GM12878 (cell line): Measurements from ENCODE around the gene DNAJC2. TPM values are rescaled to one million over a fixed set of nuclear protein-coding genes. Genes with fewer than 3 reads are reported as not detected.

Experiments used
- ASH2L ChIP-seq: fragments of 300-600, 200-600 bp; sonication (generic); IDR thresholded peaks from 2 replicates; pipeline ENCODE4 v1.6.1; 2017; ENCODE audit warnings: low read depth, mild to moderate bottlenecking, borderline replicate concordance
- BMI1 ChIP-seq: fragments of 450-650 bp; IDR thresholded peaks from 2 replicates; pipeline ENCODE4 v1.6.1; 2016; ENCODE audit warnings: mild to moderate bottlenecking, moderate library complexity, borderline replicate concordance
- CBFB ChIP-seq: IDR thresholded peaks from 2 replicates; pipeline ENCODE4 v1.6.1; 2016; ENCODE audit warnings: antibody characterized with exemption, low read depth
- GATAD2B ChIP-seq: fragments of 450-650 bp; conservative IDR thresholded peaks from 2 replicates; pipeline ENCODE4 v1.6.1; 2017; ENCODE audit warnings: low read depth, mild to moderate bottlenecking, moderate library complexity
- HCFC1 ChIP-seq: fragments of 150-350 bp; IDR thresholded peaks from 2 replicates; pipeline ENCODE4 v1.6.1; 2014; ENCODE audit warnings: low read length
- HDAC6 ChIP-seq: fragments of 200-600 bp; sonication (generic); IDR thresholded peaks from one replicate; pipeline ENCODE4 v1.8.0; 2017; ENCODE audit warnings: antibody characterized with exemption; ENCODE audit not compliant: unreplicated experiment
- KAT2A ChIP-seq: conservative IDR thresholded peaks from 2 replicates; pipeline ENCODE4 v1.6.1; 2011; ENCODE audit warnings: low read depth, low read length; ENCODE audit not compliant: control insufficient read depth
- MEF2B ChIP-seq: fragments of 450-650 bp; IDR thresholded peaks from 2 replicates; pipeline ENCODE4 v1.6.1; 2018; ENCODE audit warnings: mild to moderate bottlenecking, moderate library complexity; ENCODE audit not compliant: partially characterized antibody, poor library complexity, severe bottlenecking
- MTA3 ChIP-seq: IDR thresholded peaks from 2 replicates; pipeline ENCODE4 v1.6.1; 2012; ENCODE audit warnings: low read length, inconsistent platforms, borderline replicate concordance
- MYC ChIP-seq: IDR thresholded peaks from 2 replicates; pipeline ENCODE4 v1.6.1; 2011; ENCODE audit warnings: mild to moderate bottlenecking, low read length, moderate library complexity, inconsistent platforms; ENCODE audit not compliant: insufficient read depth, insufficient replicate concordance, insufficient read length, severe bottlenecking
- PAX8 ChIP-seq: fragments of 450-650 bp; IDR thresholded peaks from 2 replicates; pipeline ENCODE4 v1.6.1; 2017; ENCODE audit warnings: mild to moderate bottlenecking, moderate library complexity
- POU2F2 ChIP-seq: IDR thresholded peaks from 3 replicates; pipeline ENCODE4 v1.6.1; 2011; ENCODE audit warnings: low read depth, mild to moderate bottlenecking, low read length, borderline replicate concordance
- SMARCA5 ChIP-seq: fragments of 450-650 bp; IDR thresholded peaks from 2 replicates; pipeline ENCODE4 v1.6.1; 2017; ENCODE audit warnings: mild to moderate bottlenecking
- SUPT20H ChIP-seq: IDR thresholded peaks from 2 replicates; pipeline ENCODE4 v1.6.1; 2011; ENCODE audit warnings: low read depth, mild to moderate bottlenecking, low read length, moderate library complexity, borderline replicate concordance; ENCODE audit not compliant: control insufficient read depth
- TAF1 ChIP-seq: IDR thresholded peaks from 2 replicates; pipeline ENCODE4 v1.6.1; 2011; ENCODE audit warnings: mild to moderate bottlenecking, low read depth, low read length, borderline replicate concordance
- TARDBP ChIP-seq: IDR thresholded peaks from 2 replicates; pipeline ENCODE4 v1.6.1; 2016; ENCODE audit warnings: borderline replicate concordance
- TCF12 ChIP-seq: IDR thresholded peaks from 2 replicates; pipeline ENCODE4 v1.6.1; 2011; ENCODE audit warnings: low read depth, mild to moderate bottlenecking, low read length
- YY1 ChIP-seq: IDR thresholded peaks from 2 replicates; pipeline ENCODE4 v1.6.1; 2011; ENCODE audit warnings: low read depth, mild to moderate bottlenecking, low read length
- polyA plus RNA-seq, 11 experiments: library from polyadenylated mRNA; depleted of rRNA in 4 of 11; unstranded in 6 of 11; stranded (reverse) in 5 of 11; fragments of >200 nt; fragmentation: Nextera tagmentation in 4 of 11; fragmentation: Illumina TruSeq in 1 of 11; extraction: Ambion mirVana in 4 of 11; extraction: Trizol in 1 of 11; gene quantifications; 1 replicate in 1 of 11; 2 replicates in 10 of 11; pipeline versions ENCODE4 v1.2.1 to v1.2.3, GENCODE V29; 2011 to 2016; ENCODE audit warnings: inconsistent platforms in 2 of 11, missing spikeins in 2 of 11, low read depth in 1 of 11
- total RNA-seq, 4 experiments: library from RNA; depleted of rRNA in 3 of 4; stranded (reverse); fragments of >200 nt in 3 of 4; fragmentation: Illumina TruSeq in 1 of 4; extraction: Trizol in 1 of 4; gene quantifications; 2 replicates each; pipeline versions ENCODE4 v1.2.1 to v1.2.3, GENCODE V29; 2013 to 2021
- TF ChIP-seq, protein P1 (sequence below): fragments of 450-650 bp; IDR thresholded peaks from 2 replicates; pipeline ENCODE4 v1.6.1; 2017; ENCODE audit warnings: mild to moderate bottlenecking, moderate library complexity
- TF ChIP-seq, protein P2 (sequence below): fragments of 450-650 bp; formaldehyde crosslinking; IDR thresholded peaks from 2 replicates; pipeline ENCODE4 v1.5.0; 2022; ENCODE audit warnings: mild to moderate bottlenecking, missing genetic modification characterization
- TF ChIP-seq, protein P3 (sequence below): IDR thresholded peaks from 2 replicates; pipeline ENCODE4 v1.6.1; 2011; ENCODE audit warnings: mild to moderate bottlenecking, low read depth, low read length, moderate library complexity; ENCODE audit not compliant: insufficient replicate concordance

The DNAJC2 gene
- total and polyA plus RNA-seq, 10 of the 15 experiments (the other 5 are each of a cell fraction or from before 2014, with no cell fraction given): 18.2 to 63.1 (median 30.6) TPM

DNA sequence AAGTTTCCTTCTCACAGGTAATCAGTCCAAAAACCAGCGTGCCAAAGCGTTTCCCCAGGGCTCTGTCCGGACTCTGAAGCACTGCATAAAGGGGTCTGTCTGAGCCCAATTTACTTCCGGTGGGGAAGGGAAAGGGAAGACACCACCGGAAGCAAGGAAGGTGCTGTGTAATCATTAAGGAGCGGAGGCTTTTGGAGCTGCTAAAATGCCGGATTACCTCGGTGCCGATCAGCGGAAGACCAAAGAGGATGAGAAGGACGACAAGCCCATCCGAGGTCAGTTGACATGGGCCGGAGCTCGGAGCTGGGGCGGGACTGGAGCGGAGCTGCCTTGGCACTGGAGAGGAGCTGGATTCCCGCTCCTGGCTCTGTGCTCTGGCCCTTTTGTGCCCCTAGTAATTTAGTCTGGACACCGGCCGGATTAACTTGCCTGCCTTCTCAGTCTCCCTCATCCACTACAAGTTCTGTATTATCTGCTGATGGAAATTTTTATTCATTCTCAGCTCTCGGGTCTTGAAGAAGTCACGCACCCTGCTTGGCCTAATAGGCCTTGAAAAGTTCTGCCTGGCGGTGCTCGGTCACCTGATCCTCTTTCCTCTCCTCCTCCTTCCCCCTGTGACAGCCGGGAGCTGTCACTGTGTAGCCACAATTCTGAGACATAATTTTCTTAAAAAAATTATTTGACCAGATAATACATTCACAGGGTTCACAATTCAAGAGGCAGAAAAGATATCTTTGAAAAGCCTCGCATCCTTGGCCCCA lies 3.1 kb upstream of the DNAJC2 start, which contains the start of gene PSMC2 (continued):
- TF ChIP-seq, protein P1, sequence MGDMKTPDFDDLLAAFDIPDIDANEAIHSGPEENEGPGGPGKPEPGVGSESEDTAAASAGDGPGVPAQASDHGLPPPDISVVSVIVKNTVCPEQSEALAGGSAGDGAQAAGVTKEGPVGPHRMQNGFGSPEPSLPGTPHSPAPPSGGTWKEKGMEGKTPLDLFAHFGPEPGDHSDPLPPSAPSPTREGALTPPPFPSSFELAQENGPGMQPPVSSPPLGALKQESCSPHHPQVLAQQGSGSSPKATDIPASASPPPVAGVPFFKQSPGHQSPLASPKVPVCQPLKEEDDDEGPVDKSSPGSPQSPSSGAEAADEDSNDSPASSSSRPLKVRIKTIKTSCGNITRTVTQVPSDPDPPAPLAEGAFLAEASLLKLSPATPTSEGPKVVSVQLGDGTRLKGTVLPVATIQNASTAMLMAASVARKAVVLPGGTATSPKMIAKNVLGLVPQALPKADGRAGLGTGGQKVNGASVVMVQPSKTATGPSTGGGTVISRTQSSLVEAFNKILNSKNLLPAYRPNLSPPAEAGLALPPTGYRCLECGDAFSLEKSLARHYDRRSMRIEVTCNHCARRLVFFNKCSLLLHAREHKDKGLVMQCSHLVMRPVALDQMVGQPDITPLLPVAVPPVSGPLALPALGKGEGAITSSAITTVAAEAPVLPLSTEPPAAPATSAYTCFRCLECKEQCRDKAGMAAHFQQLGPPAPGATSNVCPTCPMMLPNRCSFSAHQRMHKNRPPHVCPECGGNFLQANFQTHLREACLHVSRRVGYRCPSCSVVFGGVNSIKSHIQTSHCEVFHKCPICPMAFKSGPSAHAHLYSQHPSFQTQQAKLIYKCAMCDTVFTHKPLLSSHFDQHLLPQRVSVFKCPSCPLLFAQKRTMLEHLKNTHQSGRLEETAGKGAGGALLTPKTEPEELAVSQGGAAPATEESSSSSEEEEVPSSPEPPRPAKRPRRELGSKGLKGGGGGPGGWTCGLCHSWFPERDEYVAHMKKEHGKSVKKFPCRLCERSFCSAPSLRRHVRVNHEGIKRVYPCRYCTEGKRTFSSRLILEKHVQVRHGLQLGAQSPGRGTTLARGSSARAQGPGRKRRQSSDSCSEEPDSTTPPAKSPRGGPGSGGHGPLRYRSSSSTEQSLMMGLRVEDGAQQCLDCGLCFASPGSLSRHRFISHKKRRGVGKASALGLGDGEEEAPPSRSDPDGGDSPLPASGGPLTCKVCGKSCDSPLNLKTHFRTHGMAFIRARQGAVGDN: 0 out of 2 replicates have a peak, but pooled peaks have one; percentile 30
- TF ChIP-seq MTA3 (peak; percentile 34; the same call in 1 of the 2 replicates), CBFB (peak; percentile 38; the same call in 1 of the 2 replicates), HCFC1 (peak; percentile 65), GATAD2B (no peak; the same call in 1 of the 2 replicates), POU2F2 (peak; percentile 84; the same call in 2 of the 3 replicates), YY1 (peak; percentile 75), SUPT20H (no peak), TARDBP (0 out of 2 replicates have a peak, but pooled peaks have one; percentile 38), TCF12 (0 out of 2 replicates have a peak, but pooled peaks have one; percentile 25), HDAC6 (no peak), MYC (no peak), ASH2L (no peak), BMI1 (no peak), MEF2B (peak; percentile 35), SMARCA5 (no peak), PAX8 (no peak), TAF1 (peak; percentile 88), KAT2A (no peak)
- TF ChIP-seq, protein P2, sequence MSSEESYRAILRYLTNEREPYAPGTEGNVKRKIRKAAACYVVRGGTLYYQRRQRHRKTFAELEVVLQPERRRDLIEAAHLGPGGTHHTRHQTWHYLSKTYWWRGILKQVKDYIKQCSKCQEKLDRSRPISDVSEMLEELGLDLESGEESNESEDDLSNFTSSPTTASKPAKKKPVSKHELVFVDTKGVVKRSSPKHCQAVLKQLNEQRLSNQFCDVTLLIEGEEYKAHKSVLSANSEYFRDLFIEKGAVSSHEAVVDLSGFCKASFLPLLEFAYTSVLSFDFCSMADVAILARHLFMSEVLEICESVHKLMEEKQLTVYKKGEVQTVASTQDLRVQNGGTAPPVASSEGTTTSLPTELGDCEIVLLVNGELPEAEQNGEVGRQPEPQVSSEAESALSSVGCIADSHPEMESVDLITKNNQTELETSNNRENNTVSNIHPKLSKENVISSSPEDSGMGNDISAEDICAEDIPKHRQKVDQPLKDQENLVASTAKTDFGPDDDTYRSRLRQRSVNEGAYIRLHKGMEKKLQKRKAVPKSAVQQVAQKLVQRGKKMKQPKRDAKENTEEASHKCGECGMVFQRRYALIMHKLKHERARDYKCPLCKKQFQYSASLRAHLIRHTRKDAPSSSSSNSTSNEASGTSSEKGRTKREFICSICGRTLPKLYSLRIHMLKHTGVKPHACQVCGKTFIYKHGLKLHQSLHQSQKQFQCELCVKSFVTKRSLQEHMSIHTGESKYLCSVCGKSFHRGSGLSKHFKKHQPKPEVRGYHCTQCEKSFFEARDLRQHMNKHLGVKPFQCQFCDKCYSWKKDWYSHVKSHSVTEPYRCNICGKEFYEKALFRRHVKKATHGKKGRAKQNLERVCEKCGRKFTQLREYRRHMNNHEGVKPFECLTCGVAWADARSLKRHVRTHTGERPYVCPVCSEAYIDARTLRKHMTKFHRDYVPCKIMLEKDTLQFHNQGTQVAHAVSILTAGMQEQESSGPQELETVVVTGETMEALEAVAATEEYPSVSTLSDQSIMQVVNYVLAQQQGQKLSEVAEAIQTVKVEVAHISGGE (CRISPR knock-in tag): peak; percentile 89
- TF ChIP-seq, protein P3, sequence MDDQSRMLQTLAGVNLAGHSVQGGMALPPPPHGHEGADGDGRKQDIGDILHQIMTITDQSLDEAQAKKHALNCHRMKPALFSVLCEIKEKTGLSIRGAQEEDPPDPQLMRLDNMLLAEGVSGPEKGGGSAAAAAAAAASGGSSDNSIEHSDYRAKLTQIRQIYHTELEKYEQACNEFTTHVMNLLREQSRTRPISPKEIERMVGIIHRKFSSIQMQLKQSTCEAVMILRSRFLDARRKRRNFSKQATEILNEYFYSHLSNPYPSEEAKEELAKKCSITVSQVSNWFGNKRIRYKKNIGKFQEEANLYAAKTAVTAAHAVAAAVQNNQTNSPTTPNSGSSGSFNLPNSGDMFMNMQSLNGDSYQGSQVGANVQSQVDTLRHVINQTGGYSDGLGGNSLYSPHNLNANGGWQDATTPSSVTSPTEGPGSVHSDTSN: no peak
